Type B pancreatic cell (in vitro differentiated cells): ENCODE data around the gene MYOD1. TPM values are rescaled to one million over a fixed set of nuclear protein-coding genes. Genes with fewer than 3 reads are reported as not detected.

Source experiments
- DNase-seq: peaks from one replicate; pipeline ENCODE4 v3.0.0; 2021; ENCODE audit warnings: mixed read lengths; ENCODE audit not compliant: unreplicated experiment; ENCODE audit errors: extremely low spot score
- H3K27ac Mint-ChIP-seq: 2 replicates; pipeline ENCODE4 v1.8.0; 2021; ENCODE audit warnings: mild to moderate bottlenecking, mixed read lengths
- H3K27me3 Mint-ChIP-seq: 2 replicates; pipeline ENCODE4 v1.8.0; 2021; ENCODE audit warnings: mixed read lengths
- H3K36me3 Mint-ChIP-seq: 2 replicates; pipeline ENCODE4 v1.8.0; 2021; ENCODE audit warnings: mixed read lengths
- H3K4me1 Mint-ChIP-seq: one replicate; pipeline ENCODE4 v1.8.0; 2021; ENCODE audit warnings: mixed read lengths; ENCODE audit not compliant: unreplicated experiment
- H3K4me3 Mint-ChIP-seq: 2 replicates; pipeline ENCODE4 v1.8.0; 2021; ENCODE audit warnings: mild to moderate bottlenecking, mixed read lengths
- H3K9me3 Mint-ChIP-seq: 2 replicates; pipeline ENCODE4 v1.8.0; 2021; ENCODE audit warnings: mixed read lengths
- CTCF ChIP-seq: fragments of 200-600 bp; sonication (generic); conservative IDR thresholded peaks from 2 replicates; pipeline ENCODE4 v1.5.0; 2021; ENCODE audit warnings: antibody characterized with exemption, mild to moderate bottlenecking
- total RNA-seq: library from RNA; stranded (reverse); gene quantifications from 2 replicates; pipeline ENCODE4 v1.2.1, GENCODE V29; 2021; ENCODE audit warnings: low replicate concordance

MYOD1 gene
- total RNA-seq, 1 donor from 2014 or later: 3.6 TPM

GRCh38 chr11:17765356-17766072 is 46.1 kb downstream of the MYOD1 start:
- no peaks in the 10 kb centered on the region for H3K36me3 Mint-ChIP-seq
- H3K27me3 Mint-ChIP-seq: peaks cover 10% of the 10 kb centered on the region
- DNase-seq: no peak
- no peaks in the 10 kb centered on the region for H3K9me3 Mint-ChIP-seq
- no peak overlapping the region for H3K27ac Mint-ChIP-seq
- no peak overlapping the region for H3K4me3 Mint-ChIP-seq
- TF ChIP-seq CTCF: no peak
- H3K4me1 Mint-ChIP-seq: peaks cover 29% of the 10 kb centered on the region

GRCh38 chr11:17766073-17766359 is 46.6 kb downstream of the MYOD1 start:
- H3K27ac Mint-ChIP-seq: no peak overlapping the region

GRCh38 chr11:17766590-17766989 is 47.2 kb downstream of the MYOD1 start:
- H3K27me3 Mint-ChIP-seq: peaks cover 11% of the 10 kb centered on the region
- H3K27ac Mint-ChIP-seq: no peak overlapping the region

More at GRCh38 chr11:17766073-17766359, 46.6 kb downstream of the MYOD1 start:
- Mint-ChIP-seq H3K27me3 (peaks cover 11% of the 10 kb centered on the region), H3K4me1 (peaks cover 29% of the 10 kb centered on the region), H3K4me3 (no peak overlapping the region), H3K9me3 (no peaks in the 10 kb centered on the region), H3K36me3 (no peaks in the 10 kb centered on the region)
- no peak for DNase-seq
- no peak for TF ChIP-seq CTCF

GRCh38 chr11:17767301-17767885 is 48.0 kb downstream of the MYOD1 start:
- no peak overlapping the region for H3K27ac Mint-ChIP-seq
- no peaks in the 10 kb centered on the region for H3K9me3 Mint-ChIP-seq
- H3K36me3 Mint-ChIP-seq: no peaks in the 10 kb centered on the region
- no peak overlapping the region for H3K4me3 Mint-ChIP-seq
- no peak for DNase-seq
- H3K4me1 Mint-ChIP-seq: peaks cover 29% of the 10 kb centered on the region
- H3K27me3 Mint-ChIP-seq: peaks cover 8% of the 10 kb centered on the region
- no peak for TF ChIP-seq CTCF

More at GRCh38 chr11:17766590-17766989, 47.2 kb downstream of the MYOD1 start:
- Mint-ChIP-seq H3K4me1 (peaks cover 29% of the 10 kb centered on the region), H3K9me3 (no peaks in the 10 kb centered on the region), H3K4me3 (no peak overlapping the region), H3K36me3 (no peaks in the 10 kb centered on the region)
- TF ChIP-seq CTCF: peak; percentile 33
- DNase-seq: no peak

- Mint-ChIP-seq H3K4me1 (peaks cover 29% of the 10 kb centered on the region), H3K4me3 (no peak overlapping the region), H3K9me3 (no peaks in the 10 kb centered on the region), H3K36me3 (no peaks in the 10 kb centered on the region), H3K27me3 (peaks cover 6% of the 10 kb centered on the region), H3K27ac (no peak overlapping the region)
- TF ChIP-seq CTCF: no peak
- DNase-seq: no peak
Measured at GRCh38 chr11:17767914-17768313, 48.5 kb downstream of the MYOD1 start.
